Measurements from ENCODE around the gene KIRREL3. TPM values are rescaled to one million over a fixed set of nuclear protein-coding genes. Genes with fewer than 3 reads are reported as not detected.

Gene KIRREL3
- total and polyA plus RNA-seq, 9 of the 15 experiments (the other 6 are each of a cell fraction or from before 2014, with no cell fraction given): 0.04 to 0.10 TPM; not detected in 7

- Histone ChIP-seq H3K4me1 (replicated peaks in 1 of 2; ENCODE audit: control insufficient read depth in 2 of 2, insufficient read depth in 2 of 2, low read length in 2 of 2) (no peaks in the 10 kb centered on the region), H3K9me1 (ENCODE audit: control insufficient read depth, insufficient read depth, low read length) (no peaks in the 10 kb centered on the region), H3K27ac (ENCODE audit: extremely low read depth, low read depth, low read length) (no peak overlapping the region), H3K9ac (ENCODE audit: insufficient read depth in 1 of 2, low read depth in 2 of 2, low read length in 2 of 2) (no peak overlapping the region), H3K27me3 (ENCODE audit: control insufficient read depth in 2 of 2, insufficient read depth in 2 of 2, low read length in 2 of 2) (no peaks in the 10 kb centered on the region), H4K20me1 (replicated peaks; ENCODE audit: control insufficient read depth, insufficient read depth, low read length) (no peaks in the 10 kb centered on the region; the same call in 1 of the 2 replicates), H2AFZ (ENCODE audit: low read depth, low read length) (no peak overlapping the region), H3K79me2 (ENCODE audit: control insufficient read depth, insufficient read depth, low read length) (no peaks in the 10 kb centered on the region), H3K4me3 (no peak overlapping the region), H3K9me3 (replicated peaks; ENCODE audit: control insufficient read depth, insufficient read depth, low read depth, low read length) (no peaks in the 10 kb centered on the region), H3K36me3 (ENCODE audit: control insufficient read depth, insufficient read depth, low read length) (no peaks in the 10 kb centered on the region), H3K4me2 (ENCODE audit: insufficient read depth, low read length) (no peak overlapping the region)
- ChIA-PET CTCF (ENCODE audit: low intra/inter-chr PET ratio) (no interaction called here), POLR2A (interaction anchor here (0.7 kb wide), 1 partner anchor 237 kb away, joined by 4 read pairs; no protein-coding TSS in a partner anchor)
- TF ChIP-seq ELK3 (CRISPR knock-in tag; IDR thresholded peaks at IDR 0.05) (no peak), ZNF184 (CRISPR knock-in tag; IDR thresholded peaks at IDR 0.05) (no peak), NR3C1 (CRISPR knock-in tag; IDR thresholded peaks at IDR 0.05) (no peak), RCOR1 (IDR thresholded peaks at IDR 0.05; ENCODE audit: borderline replicate concordance in 1 of 2, low read depth in 2 of 2, low read length in 2 of 2) (no peak), STAT5A (IDR thresholded peaks at IDR 0.05; ENCODE audit: borderline replicate concordance, low read length) (no peak), NUFIP1 (IDR thresholded peaks at IDR 0.05; ENCODE audit: partially characterized antibody) (no peak), CBX1 (IDR thresholded peaks at IDR 0.05; ENCODE audit: low read depth) (no peak), GTF3C2 (IDR thresholded peaks at IDR 0.05; ENCODE audit: borderline replicate concordance, extremely low read depth, insufficient read length) (no peak), DLX4 (CRISPR knock-in tag; IDR thresholded peaks at IDR 0.05) (no peak), YBX1 (IDR thresholded peaks at IDR 0.05) (no peak), GATAD2A (IDR thresholded peaks at IDR 0.05) (no peak)
- intact Hi-C loops (cut with micrococcal nuclease): no loop called here
- no peak for FAIRE-seq
- no TSS peak for BruUV-seq (replicated peaks)
- WGBS (ENCODE audit: insufficient coverage, low coverage, missing lambda C conversion rate): 3% methylated on average over 3 of the region's 3 CpGs
- ATAC-seq: no peak
- in situ Hi-C loops (cut with MboI): no loop called here
- no peak for DNase-seq (ENCODE audit: extremely low read depth in 1 of 4, low spot score in 3 of 4)
These were observed 194.7 kb downstream of the KIRREL3 start for GRCh38 chr11:126805870-126806269.

Data from K562 (cell line).